SK-N-MC (cell line): ENCODE results near the gene IGFBP1.
"Not testable (repeated sequence)": the region's sequence is repeated elsewhere in the genome, so short reads cannot be mapped to it uniquely, and the experiment has no call there.

Experiments
- EZH2 ChIP-seq: fragments of 200-600 bp; sonication (generic); IDR thresholded peaks from one replicate; pipeline ENCODE4 v1.6.1; 2017; ENCODE audit warnings: antibody characterized with exemption
- FOXP2 ChIP-seq: optimal IDR thresholded peaks from 2 replicates; pipeline ENCODE3; 2011; ENCODE audit warnings: mild to moderate bottlenecking, moderate library complexity; ENCODE audit not compliant: insufficient read depth; ENCODE audit errors: extremely low read length, control extremely low read depth
- POLR2AphosphoS5 ChIP-seq: IDR thresholded peaks from 2 replicates; pipeline ENCODE4 v1.6.1; 2012; ENCODE audit warnings: mild to moderate bottlenecking, low read depth, low read length, borderline replicate concordance

DNA sequence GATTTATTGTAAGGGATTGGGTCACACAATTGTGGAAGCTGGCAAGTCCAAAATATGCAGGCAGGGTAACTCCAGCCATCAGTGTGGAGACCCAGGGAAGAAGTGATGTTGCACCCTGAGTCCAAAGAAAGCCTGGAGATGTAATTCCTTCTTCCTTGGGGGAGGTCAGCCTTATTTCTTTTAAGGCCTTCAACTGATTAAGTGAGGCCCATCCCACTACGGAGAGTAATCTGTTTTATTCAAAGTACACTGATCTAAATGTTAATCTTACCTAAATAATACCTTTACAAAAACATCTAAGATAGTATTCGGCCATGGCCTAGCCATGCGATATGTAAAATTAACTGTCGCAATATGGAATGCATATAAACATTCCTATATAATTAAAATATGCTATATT, 31.4 kb upstream of the IGFBP1 start:
- not testable (repeated sequence) for TF ChIP-seq EZH2, POLR2AphosphoS5, FOXP2
